ENCODE measurements around the gene LYZL6.
"Not testable (repeated sequence)": the region's sequence is repeated elsewhere in the genome, so short reads cannot be mapped to it uniquely, and the experiment has no call there.

The LYZL6 gene

GRCh38 chr17:35906926-35907637, 36.4 kb downstream of the LYZL6 start:
- no peak for DNase-seq (ENCODE audit: low read depth)

DNA sequence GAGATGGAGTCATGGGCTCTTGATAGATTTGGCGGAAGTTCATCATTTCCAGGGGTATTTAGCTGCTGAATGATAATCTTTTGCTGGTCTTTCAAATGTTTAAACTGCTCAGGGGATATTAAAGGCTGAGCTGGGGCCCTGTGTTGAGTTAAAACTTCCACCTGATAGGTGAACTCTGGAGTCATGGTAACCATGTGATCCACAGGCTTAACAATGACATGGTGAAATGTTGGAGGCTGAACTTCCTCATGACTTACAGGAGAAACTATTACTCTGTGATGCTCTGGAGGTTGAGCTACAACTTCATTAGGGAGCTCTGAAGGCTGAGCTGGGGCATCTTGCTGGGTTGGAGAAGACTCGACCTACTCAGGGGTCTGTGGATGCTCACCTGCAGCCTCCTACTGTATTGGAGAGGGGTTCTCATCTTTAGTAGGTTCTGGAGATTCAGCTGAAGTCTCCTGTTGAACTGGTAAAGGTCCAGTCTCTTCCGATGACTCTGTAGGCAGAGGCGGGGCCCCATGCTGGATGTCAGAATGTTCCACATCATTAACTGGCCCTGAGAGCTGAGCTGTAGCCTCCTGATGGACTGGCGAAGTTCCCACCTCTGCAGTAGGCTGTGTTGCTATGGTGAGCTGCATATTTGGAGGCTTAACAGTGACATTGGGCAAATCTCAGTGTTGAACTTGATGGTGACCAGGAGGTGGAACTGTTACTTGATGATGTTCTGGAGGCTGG, 37.2 kb downstream of the LYZL6 start:
- DNase-seq (ENCODE audit: low read depth): no peak

DNA sequence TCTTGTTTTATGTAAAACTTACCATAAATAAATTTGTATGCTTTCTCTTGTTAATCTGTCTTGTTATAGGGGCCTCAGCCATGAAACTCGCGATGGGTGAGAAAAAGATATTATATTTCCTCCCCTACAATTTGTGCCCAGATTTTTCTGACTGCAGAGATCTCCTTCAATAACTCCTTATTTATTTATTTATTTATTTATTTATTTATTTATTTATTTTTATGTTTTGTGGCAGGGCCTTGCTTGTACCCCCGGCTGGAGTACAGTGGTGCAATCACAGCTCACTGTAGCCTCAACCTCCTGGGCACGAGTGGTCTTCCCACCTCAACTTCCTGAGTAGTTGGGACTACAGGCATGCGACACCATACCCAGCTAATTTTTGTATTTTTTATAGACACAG, 40.1 kb downstream of the LYZL6 start:
- DNase-seq (ENCODE audit: low read depth): no peak

GRCh38 chr17:35901631-35902175, 41.8 kb downstream of the LYZL6 start:
- DNase-seq (ENCODE audit: low read depth): no peak

DNA sequence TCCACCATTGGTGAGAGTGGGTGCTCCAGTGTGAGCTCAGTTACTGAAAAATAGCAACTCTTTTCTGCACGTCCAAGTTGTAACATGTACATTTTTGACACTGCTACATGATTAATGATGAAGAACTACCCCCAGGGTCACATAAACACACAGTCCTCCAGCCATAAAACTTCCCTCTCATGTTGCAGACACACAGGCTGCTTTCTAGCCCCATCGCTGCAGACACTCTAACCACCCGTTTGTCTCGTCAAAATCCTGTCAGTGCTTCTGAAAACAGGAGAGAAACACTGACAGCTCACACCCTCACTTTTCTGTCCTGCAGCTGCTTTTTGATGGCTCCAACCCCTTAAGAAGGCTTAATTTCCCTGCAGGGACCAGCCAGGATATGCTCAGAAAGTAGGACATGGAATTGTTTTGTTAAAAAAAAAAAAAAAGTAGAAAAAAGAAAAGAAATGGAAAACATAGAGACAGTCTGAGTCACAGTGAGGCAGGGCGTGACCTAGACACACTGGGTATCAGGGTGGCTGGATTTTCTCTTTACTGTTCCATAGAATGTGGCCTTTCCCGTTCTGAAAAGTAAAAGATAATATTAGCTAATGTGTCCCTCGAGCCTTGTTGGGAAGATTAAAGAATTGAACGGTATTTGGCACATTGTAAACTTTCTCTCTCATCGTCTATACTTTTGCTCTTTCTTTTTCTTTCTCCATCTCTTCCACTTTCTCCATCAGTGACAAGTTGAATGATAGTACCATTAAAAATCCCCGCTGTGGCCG, 42.6 kb downstream of the LYZL6 start:
- DNase-seq (ENCODE audit: low read depth): peak; percentile 32

GRCh38 chr17:35900280-35900679, 43.2 kb downstream of the LYZL6 start:
- DNase-seq (ENCODE audit: low read depth): no peak

DNA sequence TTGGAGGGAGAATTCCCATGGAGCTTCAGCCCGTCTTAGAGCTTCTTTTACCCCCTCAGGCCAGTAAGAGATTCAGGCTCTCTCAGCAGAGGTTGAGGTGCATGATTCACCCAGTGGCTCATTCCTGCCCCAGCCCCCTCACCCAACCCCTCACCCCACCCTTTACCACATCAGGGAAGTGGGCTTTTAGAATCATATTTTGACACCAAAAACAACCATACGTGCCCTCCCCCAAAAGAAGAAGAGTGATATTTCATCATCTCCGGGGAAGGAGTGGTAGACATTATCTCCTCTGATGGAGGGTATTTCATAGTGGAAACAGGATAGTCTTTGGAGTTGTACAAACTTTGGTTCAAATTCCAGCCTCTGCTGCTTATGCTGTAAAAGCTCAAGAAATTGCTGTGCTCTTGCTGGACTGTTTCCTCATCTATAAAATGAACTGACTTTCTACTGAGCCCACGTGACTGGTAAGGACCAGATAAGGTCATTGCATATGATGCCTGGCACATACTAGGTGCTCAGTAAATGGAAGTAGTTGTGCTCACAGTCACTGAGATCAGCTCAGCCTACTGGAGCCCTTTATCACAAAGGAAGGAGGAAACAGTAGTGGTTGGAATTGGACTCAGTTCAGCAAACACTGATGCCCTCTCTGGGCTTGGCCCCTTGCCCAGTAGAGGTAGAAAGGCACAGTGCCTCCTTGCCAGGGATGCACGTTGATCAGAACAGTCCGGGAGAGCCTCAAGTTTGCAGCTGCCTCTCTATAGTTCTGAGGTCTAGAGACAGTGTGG, 45.0 kb downstream of the LYZL6 start:
- peak; percentile 17 for DNase-seq (ENCODE audit: low read depth)

GRCh38 chr17:35897772-35898171, 45.7 kb downstream of the LYZL6 start:
- not testable (repeated sequence) for DNase-seq (ENCODE audit: low read depth)

DNA sequence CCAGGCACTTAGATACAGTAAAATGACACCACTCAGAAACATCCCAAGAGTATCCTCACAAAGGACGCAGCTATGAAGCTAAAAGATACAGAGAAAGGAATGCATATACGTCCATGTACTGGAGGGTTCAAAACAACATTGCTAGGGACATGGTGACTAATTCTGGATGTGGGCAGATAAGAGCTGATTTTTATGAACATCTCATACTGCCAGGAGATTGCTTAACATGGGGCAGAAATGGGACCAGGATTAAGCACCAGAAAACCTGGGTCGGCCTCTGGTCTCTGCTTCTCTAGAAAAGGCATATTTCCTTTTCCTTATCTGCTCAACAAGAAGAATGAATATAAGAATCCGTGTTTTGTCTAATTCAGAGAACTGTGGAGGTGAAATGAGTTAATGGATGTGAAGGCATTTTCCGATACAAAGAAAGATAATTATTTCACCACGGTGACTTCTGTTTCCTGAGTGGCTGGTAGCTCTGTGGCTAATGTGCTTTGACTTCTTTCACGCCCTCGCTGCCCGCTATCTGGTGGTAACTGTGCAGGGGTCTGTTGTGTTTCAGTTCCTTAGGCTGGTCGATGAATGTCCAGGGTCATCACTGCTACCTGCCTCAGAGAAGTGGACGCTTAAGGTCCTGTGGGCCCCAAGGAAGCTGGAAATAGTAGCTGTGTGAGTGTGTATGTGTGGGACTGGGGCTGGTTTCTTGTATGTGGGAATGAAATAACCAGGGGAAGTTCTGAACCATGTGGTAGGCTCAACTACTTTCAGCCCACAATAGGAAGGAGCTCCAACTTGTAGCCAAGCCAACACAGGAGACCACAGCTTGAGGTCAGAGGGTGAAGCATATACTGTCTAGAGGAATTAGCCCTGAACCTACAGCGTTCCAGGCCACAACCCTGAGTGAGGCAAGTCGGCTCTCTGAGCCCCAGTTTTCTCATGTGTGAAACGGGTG, 47.6 kb downstream of the LYZL6 start:
- no peak for DNase-seq (ENCODE audit: low read depth)

- no peak for DNase-seq (ENCODE audit: low read depth)
Measured at GRCh38 chr17:35894206-35894605, 49.3 kb downstream of the LYZL6 start.

- no peak for DNase-seq (ENCODE audit: low read depth)
Measured at GRCh38 chr17:35893751-35894150, 49.8 kb downstream of the LYZL6 start.

- DNase-seq (ENCODE audit: low read depth): peak; percentile 31
Measured at GRCh38 chr17:35892091-35893035, 51.1 kb downstream of the LYZL6 start.

GRCh38 chr17:35891269-35891668, 52.2 kb downstream of the LYZL6 start:
- no peak for DNase-seq (ENCODE audit: low read depth)

- DNase-seq (ENCODE audit: low read depth): no peak
Measured at GRCh38 chr17:35890774-35891155, 52.7 kb downstream of the LYZL6 start.

- peak; percentile 42 for DNase-seq (ENCODE audit: low read depth)
Measured at GRCh38 chr17:35889818-35890773, 53.4 kb downstream of the LYZL6 start.

GRCh38 chr17:35889241-35889640, 54.3 kb downstream of the LYZL6 start:
- DNase-seq (ENCODE audit: low read depth): no peak
